NCI-H226 (cell line): ENCODE data around the gene MRC2.
"Not testable (repeated sequence)": the region's sequence is repeated elsewhere in the genome, so short reads cannot be mapped to it uniquely, and the experiment has no call there.

Experiments
- DNase-seq: peaks from one replicate; pipeline ENCODE4 v3.0.0-alpha.2; 2015

Gene MRC2

DNA sequence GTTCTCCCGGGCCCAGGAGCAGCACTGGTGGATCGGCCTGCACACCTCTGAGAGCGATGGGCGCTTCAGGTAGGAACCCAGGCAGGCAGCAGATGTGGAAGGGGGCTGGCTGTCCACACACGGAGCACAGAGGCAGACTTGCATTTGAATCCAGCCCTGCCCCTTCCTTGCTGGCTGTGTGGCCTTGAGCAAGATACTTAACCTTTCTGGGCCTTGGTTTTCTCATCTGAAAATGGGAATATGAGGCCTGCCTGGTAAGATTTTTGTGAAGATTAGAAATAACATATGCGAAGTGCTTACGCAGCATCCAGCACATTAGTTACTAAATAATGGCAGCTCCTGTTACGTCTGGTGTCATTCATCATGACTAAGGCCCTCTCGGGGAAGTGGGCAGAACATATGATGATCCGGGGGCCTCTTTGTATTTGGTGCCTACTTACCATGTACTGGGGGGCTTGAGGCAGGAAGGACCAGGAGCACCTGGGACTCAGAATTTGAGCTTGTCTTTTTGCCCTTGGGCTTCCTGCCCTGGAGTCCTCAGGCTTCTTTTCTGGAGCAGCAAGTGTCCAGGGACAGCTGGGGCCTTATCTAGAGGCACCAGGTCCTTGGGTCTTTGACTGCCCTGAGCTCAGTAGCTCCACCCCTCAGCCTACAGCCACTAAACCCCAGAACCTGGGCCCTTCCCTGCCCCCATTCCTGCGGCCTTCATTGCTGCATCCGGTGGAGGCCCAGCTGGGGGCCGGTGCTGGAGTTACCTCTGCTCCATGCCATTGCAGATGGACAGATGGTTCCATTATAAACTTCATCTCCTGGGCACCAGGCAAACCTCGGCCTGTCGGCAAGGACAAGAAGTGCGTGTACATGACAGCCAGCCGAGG is 53.8 kb downstream of the MRC2 start:
- DNase-seq: no peak

- DNase-seq: no peak
These were observed 54.5 kb downstream of the MRC2 start for GRCh38 chr17:62681939-62682381.

- DNase-seq: no peak
These were observed 56.7 kb downstream of the MRC2 start for GRCh38 chr17:62684179-62684578.

- DNase-seq: no peak
These were observed 60.5 kb downstream of the MRC2 start for GRCh38 chr17:62687997-62688396.

- DNase-seq: no peak
These were observed 61.1 kb downstream of the MRC2 start for GRCh38 chr17:62688398-62689160.

- no peak for DNase-seq
These were observed 62.1 kb downstream of the MRC2 start for GRCh38 chr17:62689441-62690167.

GRCh38 chr17:62690168-62690897 is 62.9 kb downstream of the MRC2 start:
- DNase-seq: no peak

DNA sequence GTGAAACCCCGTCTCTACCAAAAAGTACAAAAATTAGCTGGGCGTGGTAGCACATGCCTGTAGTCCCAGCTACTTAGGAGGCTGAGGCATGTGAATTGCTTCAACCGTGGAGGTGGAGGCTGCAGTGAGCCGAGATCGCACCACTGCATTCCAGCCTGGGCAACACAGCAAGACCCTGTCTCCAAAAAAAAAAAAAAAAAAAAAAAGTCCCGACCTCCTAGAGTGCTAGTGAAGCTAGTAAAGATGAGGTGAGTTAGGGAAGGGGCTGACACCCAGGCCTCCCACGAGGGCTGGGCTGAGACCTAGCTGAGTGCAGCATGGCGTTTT is 64.1 kb downstream of the MRC2 start:
- not testable (repeated sequence) for DNase-seq

DNA sequence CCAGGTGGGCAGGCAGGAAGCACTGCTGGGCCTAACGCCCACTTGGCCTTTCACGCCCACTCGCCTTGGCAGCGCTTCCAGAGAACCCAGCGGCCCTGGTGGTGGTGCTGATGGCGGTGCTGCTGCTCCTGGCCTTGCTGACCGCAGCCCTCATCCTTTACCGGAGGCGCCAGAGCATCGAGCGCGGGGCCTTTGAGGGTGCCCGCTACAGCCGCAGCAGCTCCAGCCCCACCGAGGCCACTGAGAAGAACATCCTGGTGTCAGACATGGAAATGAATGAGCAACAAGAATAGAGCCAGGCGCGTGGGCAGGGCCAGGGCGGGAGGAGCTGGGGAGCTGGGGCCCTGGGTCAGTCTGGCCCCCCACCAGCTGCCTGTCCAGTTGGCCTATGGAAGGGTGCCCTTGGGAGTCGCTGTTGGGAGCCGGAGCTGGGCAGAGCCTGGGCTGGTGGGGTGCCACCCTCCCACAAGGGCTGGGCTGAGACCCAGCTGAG is 64.7 kb downstream of the MRC2 start:
- no peak for DNase-seq

GRCh38 chr17:62692721-62693431 is 65.4 kb downstream of the MRC2 start:
- no peak for DNase-seq

DNA sequence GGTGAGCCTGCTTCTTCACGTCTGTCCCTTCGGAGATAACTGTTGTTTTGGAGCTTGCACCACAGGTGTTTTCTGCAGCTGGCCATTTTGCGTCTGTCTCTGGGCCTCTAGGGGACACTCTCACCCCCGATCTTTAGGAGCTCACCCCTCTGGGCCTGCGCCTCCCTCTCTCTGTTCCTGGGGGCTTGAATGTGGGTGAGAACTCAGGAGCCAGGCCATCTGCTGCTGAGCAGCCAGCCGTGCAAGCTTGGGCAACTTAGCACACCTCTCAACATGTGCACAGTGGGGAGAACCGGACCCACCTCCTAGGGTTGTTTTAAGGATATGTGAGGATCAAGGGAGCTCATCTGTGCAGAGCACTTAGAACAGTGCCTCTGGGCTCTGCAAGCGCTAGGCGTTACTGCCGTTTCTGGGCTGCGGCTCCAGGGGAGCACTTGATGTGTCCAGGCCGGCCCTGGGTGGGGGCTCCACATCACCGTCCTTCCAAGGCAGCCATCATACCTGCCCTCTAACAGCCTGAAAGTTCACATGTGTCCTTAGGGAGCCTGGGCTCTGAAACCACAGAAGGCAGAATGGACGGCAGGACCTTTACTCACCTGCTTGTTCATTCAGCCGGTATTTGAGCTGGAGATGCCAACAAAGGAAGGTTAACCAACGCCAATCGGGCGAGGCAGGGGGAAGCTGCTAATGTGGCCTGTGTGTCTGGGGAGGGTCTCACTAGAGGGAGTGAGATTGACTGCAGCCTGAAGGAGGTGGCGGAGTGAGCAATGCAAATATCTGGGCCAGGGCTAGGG is 66.3 kb downstream of the MRC2 start:
- peak; percentile 60 for DNase-seq

GRCh38 chr17:62695093-62695738 is 67.7 kb downstream of the MRC2 start:
- peak; percentile 14 for DNase-seq

DNA sequence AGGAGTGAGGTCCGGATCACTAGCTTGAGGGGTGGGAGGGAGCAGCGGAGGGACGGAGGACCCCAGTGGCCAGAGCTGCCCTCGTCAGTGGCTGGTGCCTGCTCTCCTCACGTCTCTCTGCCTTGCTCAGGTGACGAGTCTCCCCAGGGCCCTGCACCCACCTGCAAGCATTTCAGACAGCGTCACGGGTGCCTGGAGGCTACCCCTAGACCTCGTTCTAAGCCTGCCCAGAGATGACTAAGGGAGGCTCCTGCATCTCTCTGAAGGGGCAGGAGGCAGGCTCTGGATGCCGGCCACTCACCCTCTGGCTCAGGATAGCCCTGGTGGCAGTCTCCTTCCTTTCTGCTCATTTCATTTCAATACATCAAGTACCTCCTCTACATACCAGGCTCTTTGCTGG is 68.8 kb downstream of the MRC2 start:
- no peak for DNase-seq

GRCh38 chr17:62696726-62697490 is 69.4 kb downstream of the MRC2 start:
- DNase-seq: no peak

- not testable (repeated sequence) for DNase-seq
These were observed 71.0 kb downstream of the MRC2 start for GRCh38 chr17:62698459-62698858.

- DNase-seq: no peak
These were observed 73.7 kb downstream of the MRC2 start for GRCh38 chr17:62700964-62701705.

GRCh38 chr17:62701706-62702085 is 74.2 kb downstream of the MRC2 start:
- DNase-seq: no peak

- DNase-seq: no peak
These were observed 75.3 kb downstream of the MRC2 start for GRCh38 chr17:62702746-62703260.
